ENCODE data around the gene RAB6B. TPM values are rescaled to one million over a fixed set of nuclear protein-coding genes. Genes with fewer than 3 reads are reported as not detected.

Gene RAB6B
- 1 to 10 TPM in 1 of 4 donors, under 1 TPM in 2, not detected in 1; 0.27 to 7.5 (median 0.77) TPM for polyA plus RNA-seq
- long read RNA-seq, donor 1: 0 reads
- long read RNA-seq, donor 2, full-length matches to known transcripts: 1 of 1 reads
- long read RNA-seq, donor 2, partial matches to known transcripts: 0 of 1 reads
- long read RNA-seq, donor 2, other reads (novel, unspliced or antisense): 0 of 1 reads
- long read RNA-seq, donor 3, full-length matches to known transcripts: 3 of 3 reads
- long read RNA-seq, donor 3, partial matches to known transcripts: 0 of 3 reads
- long read RNA-seq, donor 3, other reads (novel, unspliced or antisense): 0 of 3 reads
- long read RNA-seq, donor 4: 0 reads
- long read RNA-seq, donor 5: 0 reads
- long read RNA-seq, donor 6, full-length matches to known transcripts: 1 of 1 reads
- long read RNA-seq, donor 6, partial matches to known transcripts: 0 of 1 reads
- long read RNA-seq, donor 6, other reads (novel, unspliced or antisense): 0 of 1 reads
- long read RNA-seq, donor 7: 0 reads
- long read RNA-seq, donor 8: 0 reads
- long read RNA-seq, donor 9: 0 reads
- long read RNA-seq, donor 10, full-length matches to known transcripts: 4 of 4 reads
- long read RNA-seq, donor 10, partial matches to known transcripts: 0 of 4 reads
- long read RNA-seq, donor 10, other reads (novel, unspliced or antisense): 0 of 4 reads

DNA sequence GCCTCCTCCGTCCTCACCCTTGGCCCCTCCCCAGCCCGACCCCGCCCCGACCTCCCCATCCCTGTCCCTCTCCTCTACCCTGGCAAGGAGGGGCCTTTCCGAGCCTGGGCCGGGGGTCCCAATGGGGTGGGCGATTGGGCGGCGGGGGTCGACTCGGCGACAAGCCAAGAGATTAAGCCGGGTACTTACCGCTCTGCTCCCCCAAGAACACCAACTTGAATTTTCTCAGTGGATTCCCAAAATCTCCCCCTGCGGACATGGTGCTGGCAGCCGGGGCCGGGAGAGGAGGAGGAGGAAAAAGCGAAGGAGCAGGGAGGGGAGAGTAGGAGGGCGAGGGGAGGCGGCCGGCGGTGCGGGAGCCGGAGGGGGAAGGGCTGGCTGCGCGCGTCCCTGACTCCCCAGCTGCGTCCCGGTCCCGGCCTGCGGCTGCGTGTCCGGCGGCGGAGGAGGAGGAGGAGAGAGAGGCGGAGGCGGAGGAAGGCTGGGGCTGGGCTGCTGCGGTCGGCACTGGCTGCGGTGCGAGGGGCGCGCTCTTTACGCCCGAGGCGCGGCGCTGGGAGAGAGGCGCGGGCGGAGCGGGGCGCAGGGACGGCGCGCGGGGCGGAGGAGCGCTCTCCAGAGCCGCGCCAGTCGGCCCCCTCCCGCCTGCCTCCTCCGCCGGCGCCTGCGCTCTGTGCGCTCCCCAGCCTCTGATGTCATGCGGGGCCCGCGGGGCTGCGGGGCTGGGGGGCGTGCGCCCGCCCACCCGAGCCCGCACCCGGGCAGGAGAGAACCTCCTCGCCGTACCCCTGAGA is at the start of gene RAB6B:
RAB6B (minus strand) TSS at position 675 of the 794 bp plus-strand sequence; CDS start at position 259, 416 bp downstream.
- peak within 1 kb of the TSS; percentile 32 to 51 (median 49) for H3K4me3 ChIP-seq (ENCODE audit: low read depth in 1 of 3, low read length in 3 of 3)
- DNase-seq: peak in 1 of 2 donors; percentile 59
- H3K27ac ChIP-seq (ENCODE audit: low read depth in 1 of 3, low read length in 2 of 3): no peak within 1 kb of the TSS
- H3K9me3 ChIP-seq (ENCODE audit: control insufficient read depth in 2 of 2, insufficient read depth in 1 of 2, low read depth in 1 of 2, low read length in 1 of 2): no peaks in the 10 kb centered on the region
- no peaks in the 10 kb centered on the region for H3K36me3 ChIP-seq (ENCODE audit: control insufficient read depth in 3 of 3, insufficient read depth in 2 of 3, low read depth in 1 of 3, low read length in 3 of 3)
- peaks cover 0 to 9% (median 0%) of the 10 kb centered on the region in 3 donors for H3K4me1 ChIP-seq (ENCODE audit: control insufficient read depth in 3 of 3, insufficient read depth in 2 of 3, low read depth in 1 of 3, low read length in 2 of 3)
- FAIRE-seq: no peak
- peaks cover 3 to 44% (median 3%) of the 10 kb centered on the region in 3 donors for H3K27me3 ChIP-seq (ENCODE audit: control insufficient read depth in 3 of 3, insufficient read depth in 3 of 3, low read length in 3 of 3)
- 0 to 1% (median 0%) methylated on average over 35 to 80 of the region's 80 CpGs for WGBS, 3 donors

DNA sequence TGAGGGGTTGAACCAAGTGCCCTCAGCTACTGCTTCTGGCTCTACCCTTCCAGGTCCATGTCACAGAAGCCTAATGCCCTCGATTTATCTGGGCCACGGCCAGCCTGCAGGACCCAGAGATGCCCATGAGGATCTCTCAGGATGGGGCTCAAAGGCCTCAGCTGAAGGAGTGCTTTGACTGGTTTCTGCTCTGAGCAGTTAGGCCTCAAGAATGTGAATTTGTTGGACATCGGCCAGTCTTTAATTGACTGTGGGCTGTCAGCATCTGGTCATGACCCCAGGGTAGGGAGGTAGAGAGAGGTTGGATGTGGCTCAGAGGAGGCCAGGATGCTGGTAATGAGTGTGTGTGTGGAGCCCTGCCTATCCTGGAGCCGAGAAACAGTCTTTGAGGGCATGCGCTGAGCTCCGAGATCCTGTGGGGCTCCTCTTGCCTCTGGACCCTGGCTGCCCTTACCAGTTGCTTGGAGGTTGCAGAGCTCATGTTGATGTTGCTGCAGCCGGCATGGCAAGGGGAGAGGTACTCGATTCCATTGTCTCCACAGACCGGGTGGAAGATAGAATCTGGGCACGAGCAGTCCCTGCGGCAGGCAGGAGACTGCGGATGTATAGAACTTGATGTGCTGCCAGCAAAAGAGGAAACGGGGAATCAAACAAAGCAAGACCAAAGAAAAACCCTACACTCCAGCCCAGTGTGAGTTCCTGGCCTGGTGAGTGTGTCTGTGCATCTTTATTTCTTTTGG is 49.1 kb upstream of the RAB6B start:
- DNase-seq (no peak), FAIRE-seq (no peak)
- Histone ChIP-seq H3K4me1 (ENCODE audit: control insufficient read depth in 3 of 3, insufficient read depth in 2 of 3, low read depth in 1 of 3, low read length in 2 of 3) (peaks cover 4 to 13% (median 12%) of the 10 kb centered on the region in 3 donors), H3K27ac (ENCODE audit: low read depth in 1 of 3, low read length in 2 of 3) (peak overlapping the region in 2 of 3 donors; percentile 53 to 89), H3K4me3 (ENCODE audit: low read depth in 1 of 3, low read length in 3 of 3) (no peak overlapping the region), H3K27me3 (ENCODE audit: control insufficient read depth in 3 of 3, insufficient read depth in 3 of 3, low read length in 3 of 3) (no peaks in the 10 kb centered on the region), H3K9me3 (ENCODE audit: control insufficient read depth in 2 of 2, insufficient read depth in 1 of 2, low read depth in 1 of 2, low read length in 1 of 2) (no peaks in the 10 kb centered on the region), H3K36me3 (ENCODE audit: control insufficient read depth in 3 of 3, insufficient read depth in 2 of 3, low read depth in 1 of 3, low read length in 3 of 3) (peaks cover 0 to 6% (median 0%) of the 10 kb centered on the region in 3 donors)
- WGBS, 3 donors: 64 to 86% (median 74%) methylated on average over 13 of the region's 13 CpGs

DNA sequence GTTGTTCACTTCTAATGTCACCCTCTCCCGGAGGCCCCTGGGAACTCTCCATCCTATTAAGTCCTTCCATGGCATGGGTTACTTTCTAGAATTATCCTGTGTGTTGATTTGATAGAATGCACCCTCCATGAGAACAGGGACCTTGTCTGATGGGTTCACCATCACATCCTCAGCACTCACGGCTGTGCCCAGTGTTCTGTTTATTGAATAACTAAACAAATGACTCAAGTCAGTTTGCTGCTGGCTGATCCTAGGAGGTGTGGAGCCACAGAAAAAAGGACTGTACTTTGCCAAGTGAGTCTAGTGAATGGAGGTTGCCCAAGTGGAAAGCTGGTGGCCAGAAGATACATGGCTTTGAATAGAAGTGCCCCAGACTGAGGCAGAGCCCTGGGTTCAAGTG is 48.5 kb upstream of the RAB6B start:
- DNase-seq: peak in 1 of 2 donors; percentile 45
- Histone ChIP-seq H3K4me1 (ENCODE audit: control insufficient read depth in 3 of 3, insufficient read depth in 2 of 3, low read depth in 1 of 3, low read length in 2 of 3) (peaks cover 4 to 13% (median 12%) of the 10 kb centered on the region in 3 donors), H3K4me3 (ENCODE audit: low read depth in 1 of 3, low read length in 3 of 3) (no peak overlapping the region), H3K27me3 (ENCODE audit: control insufficient read depth in 3 of 3, insufficient read depth in 3 of 3, low read length in 3 of 3) (no peaks in the 10 kb centered on the region), H3K27ac (ENCODE audit: low read depth in 1 of 3, low read length in 2 of 3) (peak overlapping the region in 2 of 3 donors; percentile 53 to 89), H3K9me3 (ENCODE audit: control insufficient read depth in 2 of 2, insufficient read depth in 1 of 2, low read depth in 1 of 2, low read length in 1 of 2) (no peaks in the 10 kb centered on the region), H3K36me3 (ENCODE audit: control insufficient read depth in 3 of 3, insufficient read depth in 2 of 3, low read depth in 1 of 3, low read length in 3 of 3) (peaks cover 0 to 6% (median 0%) of the 10 kb centered on the region in 3 donors)
- 33 to 66% (median 46%) methylated on average over 2 of the region's 2 CpGs for WGBS, 3 donors
- no peak for FAIRE-seq

DNA sequence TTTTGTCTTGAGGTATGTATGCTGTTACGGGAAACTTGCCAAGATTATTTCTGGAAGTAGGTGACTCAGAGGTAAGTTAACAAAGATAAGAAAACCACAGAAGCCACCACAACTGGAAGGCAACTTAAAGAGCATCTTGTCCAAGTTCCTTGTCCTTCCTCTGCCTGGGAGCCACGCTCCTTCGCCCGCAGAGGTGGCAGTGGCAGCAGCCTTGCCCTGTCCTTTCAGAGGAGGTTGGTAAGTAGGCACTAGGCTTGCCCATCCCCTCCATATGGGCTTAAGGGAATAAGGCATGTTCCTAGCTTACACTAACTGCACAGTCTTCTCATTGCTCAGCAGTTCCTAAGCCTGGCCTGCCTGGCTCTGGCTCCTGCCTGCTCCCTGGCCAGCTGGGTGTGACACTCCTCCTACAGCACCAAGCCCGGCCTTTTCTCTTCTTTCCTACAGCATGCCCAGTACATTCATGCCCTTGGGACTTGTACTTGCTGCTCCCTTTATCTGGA is 48.0 kb upstream of the RAB6B start:
- H3K27ac ChIP-seq (ENCODE audit: low read depth in 1 of 3, low read length in 2 of 3): peak overlapping the region in 2 of 3 donors; percentile 53 to 89
- H3K4me3 ChIP-seq (ENCODE audit: low read depth in 1 of 3, low read length in 3 of 3): no peak overlapping the region
- WGBS, 3 donors: 13 to 51% (median 23%) methylated on average over 5 of the region's 5 CpGs
- peaks cover 4 to 13% (median 12%) of the 10 kb centered on the region in 3 donors for H3K4me1 ChIP-seq (ENCODE audit: control insufficient read depth in 3 of 3, insufficient read depth in 2 of 3, low read depth in 1 of 3, low read length in 2 of 3)
- H3K9me3 ChIP-seq (ENCODE audit: control insufficient read depth in 2 of 2, insufficient read depth in 1 of 2, low read depth in 1 of 2, low read length in 1 of 2): no peaks in the 10 kb centered on the region
- FAIRE-seq (no peak), DNase-seq (peak; percentile 46 to 87)
- H3K27me3 ChIP-seq (ENCODE audit: control insufficient read depth in 3 of 3, insufficient read depth in 3 of 3, low read length in 3 of 3): no peaks in the 10 kb centered on the region
- H3K36me3 ChIP-seq (ENCODE audit: control insufficient read depth in 3 of 3, insufficient read depth in 2 of 3, low read depth in 1 of 3, low read length in 3 of 3): peaks cover 0 to 6% (median 0%) of the 10 kb centered on the region in 3 donors

DNA sequence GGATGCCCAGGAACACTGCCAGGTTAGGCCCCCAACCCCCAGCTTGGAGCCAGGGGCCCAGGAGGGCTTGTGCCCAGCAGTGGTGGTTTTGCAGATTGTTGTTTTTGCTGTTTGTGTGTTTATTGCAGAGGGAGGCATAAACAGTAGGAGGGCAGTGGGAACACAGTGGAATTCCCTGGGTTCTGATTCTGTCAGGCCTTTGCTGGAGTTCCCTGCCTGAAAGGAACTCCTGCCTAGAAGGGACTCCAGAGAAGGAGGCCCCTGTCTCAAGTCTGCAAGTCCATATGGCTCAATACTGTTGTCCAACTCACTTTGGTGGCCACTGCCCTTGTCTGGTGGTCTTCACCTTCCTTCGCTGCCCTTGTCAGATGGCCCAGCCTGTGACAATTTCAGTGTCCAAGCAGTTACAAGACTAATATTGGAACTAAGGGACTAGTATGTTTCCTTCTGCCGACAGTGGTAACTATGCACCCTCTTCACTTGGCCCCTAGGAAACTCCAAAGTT is 47.4 kb upstream of the RAB6B start:
- H3K9me3 ChIP-seq (ENCODE audit: control insufficient read depth in 2 of 2, insufficient read depth in 1 of 2, low read depth in 1 of 2, low read length in 1 of 2): no peaks in the 10 kb centered on the region
- no peak overlapping the region for H3K4me3 ChIP-seq (ENCODE audit: low read depth in 1 of 3, low read length in 3 of 3)
- H3K36me3 ChIP-seq (ENCODE audit: control insufficient read depth in 3 of 3, insufficient read depth in 2 of 3, low read depth in 1 of 3, low read length in 3 of 3): peaks cover 0 to 7% (median 0%) of the 10 kb centered on the region in 3 donors
- 86 to 95% (median 87%) methylated on average over 2 of the region's 2 CpGs for WGBS, 3 donors
- DNase-seq (no peak), FAIRE-seq (no peak)
- H3K4me1 ChIP-seq (ENCODE audit: control insufficient read depth in 3 of 3, insufficient read depth in 2 of 3, low read depth in 1 of 3, low read length in 2 of 3): peaks cover 4 to 13% (median 12%) of the 10 kb centered on the region in 3 donors
- H3K27me3 ChIP-seq (ENCODE audit: control insufficient read depth in 3 of 3, insufficient read depth in 3 of 3, low read length in 3 of 3): no peaks in the 10 kb centered on the region
- peak overlapping the region in 1 of 3 donors; percentile 41 for H3K27ac ChIP-seq (ENCODE audit: low read depth in 1 of 3, low read length in 2 of 3)

DNA sequence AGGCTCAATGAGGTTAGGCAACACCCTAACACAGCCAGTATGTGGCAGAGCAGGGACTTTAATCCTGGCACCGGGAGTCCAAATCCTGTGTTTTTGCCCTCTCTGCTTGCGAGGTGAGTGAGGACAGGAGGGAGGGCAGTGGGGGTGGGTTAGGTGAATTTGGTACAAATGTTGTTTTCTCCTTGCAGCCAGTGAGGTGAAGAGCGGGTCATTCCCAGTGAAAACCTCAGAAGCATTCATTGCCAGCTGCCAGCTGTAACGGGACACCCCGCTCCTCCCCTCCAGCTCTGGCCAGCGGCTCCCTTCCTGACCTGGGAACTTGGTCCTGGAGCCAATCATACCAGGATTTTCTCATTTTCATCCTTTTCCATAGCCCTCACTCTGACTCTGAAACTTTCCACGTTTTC is 45.7 kb upstream of the RAB6B start:
- Histone ChIP-seq H3K4me3 (ENCODE audit: low read depth in 1 of 3, low read length in 3 of 3) (no peak overlapping the region), H3K27me3 (ENCODE audit: control insufficient read depth in 3 of 3, insufficient read depth in 3 of 3, low read length in 3 of 3) (no peaks in the 10 kb centered on the region), H3K4me1 (ENCODE audit: control insufficient read depth in 3 of 3, insufficient read depth in 2 of 3, low read depth in 1 of 3, low read length in 2 of 3) (peaks cover 6 to 13% (median 12%) of the 10 kb centered on the region in 3 donors), H3K9me3 (ENCODE audit: control insufficient read depth in 2 of 2, insufficient read depth in 1 of 2, low read depth in 1 of 2, low read length in 1 of 2) (no peaks in the 10 kb centered on the region), H3K36me3 (ENCODE audit: control insufficient read depth in 3 of 3, insufficient read depth in 2 of 3, low read depth in 1 of 3, low read length in 3 of 3) (peaks cover 0 to 7% (median 0%) of the 10 kb centered on the region in 3 donors), H3K27ac (ENCODE audit: low read depth in 1 of 3, low read length in 2 of 3) (no peak overlapping the region)
- FAIRE-seq (no peak), DNase-seq (no peak)
- 71 to 82% (median 78%) methylated on average over 7 of the region's 7 CpGs for WGBS, 3 donors

DNA sequence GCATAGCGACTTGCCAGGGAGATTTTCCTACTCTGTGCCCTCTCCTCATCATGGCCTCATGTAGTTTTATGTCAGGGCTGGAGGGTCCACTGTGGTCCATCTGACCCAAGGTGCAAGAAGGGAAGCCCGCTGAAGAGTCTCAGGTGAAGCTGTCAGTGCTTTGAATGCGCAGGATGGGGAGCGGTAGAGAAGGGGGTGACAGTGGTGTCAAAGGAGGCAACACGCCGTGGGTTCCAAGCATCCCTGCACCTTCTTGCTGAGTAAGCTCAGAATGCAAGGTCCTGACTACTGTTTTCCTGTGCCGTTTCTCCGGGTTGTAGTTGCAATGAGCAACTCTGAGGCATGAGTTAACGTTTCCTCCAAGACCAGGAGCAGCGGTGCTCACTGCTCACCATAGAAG is 44.9 kb upstream of the RAB6B start:
- Histone ChIP-seq H3K4me3 (ENCODE audit: low read depth in 1 of 3, low read length in 3 of 3) (no peak overlapping the region), H3K4me1 (ENCODE audit: control insufficient read depth in 3 of 3, insufficient read depth in 2 of 3, low read depth in 1 of 3, low read length in 2 of 3) (peaks cover 7 to 13% (median 12%) of the 10 kb centered on the region in 3 donors), H3K36me3 (ENCODE audit: control insufficient read depth in 3 of 3, insufficient read depth in 2 of 3, low read depth in 1 of 3, low read length in 3 of 3) (peaks cover 0 to 7% (median 0%) of the 10 kb centered on the region in 3 donors), H3K27me3 (ENCODE audit: control insufficient read depth in 3 of 3, insufficient read depth in 3 of 3, low read length in 3 of 3) (no peaks in the 10 kb centered on the region), H3K27ac (ENCODE audit: low read depth in 1 of 3, low read length in 2 of 3) (no peak overlapping the region), H3K9me3 (ENCODE audit: control insufficient read depth in 2 of 2, insufficient read depth in 1 of 2, low read depth in 1 of 2, low read length in 1 of 2) (no peaks in the 10 kb centered on the region)
- DNase-seq (no peak), FAIRE-seq (no peak)
- 83 to 90% (median 86%) methylated on average over 10 of the region's 10 CpGs for WGBS, 3 donors

Measured in small intestine (tissue), 16 donors.